ENCODE results near the gene FBXL22.

- TF ChIP-seq, protein P1, sequence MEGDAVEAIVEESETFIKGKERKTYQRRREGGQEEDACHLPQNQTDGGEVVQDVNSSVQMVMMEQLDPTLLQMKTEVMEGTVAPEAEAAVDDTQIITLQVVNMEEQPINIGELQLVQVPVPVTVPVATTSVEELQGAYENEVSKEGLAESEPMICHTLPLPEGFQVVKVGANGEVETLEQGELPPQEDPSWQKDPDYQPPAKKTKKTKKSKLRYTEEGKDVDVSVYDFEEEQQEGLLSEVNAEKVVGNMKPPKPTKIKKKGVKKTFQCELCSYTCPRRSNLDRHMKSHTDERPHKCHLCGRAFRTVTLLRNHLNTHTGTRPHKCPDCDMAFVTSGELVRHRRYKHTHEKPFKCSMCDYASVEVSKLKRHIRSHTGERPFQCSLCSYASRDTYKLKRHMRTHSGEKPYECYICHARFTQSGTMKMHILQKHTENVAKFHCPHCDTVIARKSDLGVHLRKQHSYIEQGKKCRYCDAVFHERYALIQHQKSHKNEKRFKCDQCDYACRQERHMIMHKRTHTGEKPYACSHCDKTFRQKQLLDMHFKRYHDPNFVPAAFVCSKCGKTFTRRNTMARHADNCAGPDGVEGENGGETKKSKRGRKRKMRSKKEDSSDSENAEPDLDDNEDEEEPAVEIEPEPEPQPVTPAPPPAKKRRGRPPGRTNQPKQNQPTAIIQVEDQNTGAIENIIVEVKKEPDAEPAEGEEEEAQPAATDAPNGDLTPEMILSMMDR (IDR thresholded peaks at IDR 0.05; ENCODE audit: low read depth, low read length, poor library complexity, severe bottlenecking): no peak
- no peak for TF ChIP-seq EZH2phosphoT487 (IDR thresholded peaks at IDR 0.05; ENCODE audit: borderline replicate concordance, low read length)
Measured at GRCh38 chr15:63595688-63596087, 1.5 kb upstream of the FBXL22 start.

Measured in DOHH2 (cell line).